ENCODE results near the gene TSHZ3. TPM values are rescaled to one million over a fixed set of nuclear protein-coding genes. Genes with fewer than 3 reads are reported as not detected.
A peak's percentile ranks its signal among the peaks of the same experiment; 100 is the strongest.

The TSHZ3 gene
- total RNA-seq, 4 donors from 2014 or later: 1.6 to 4.0 (median 3.5) TPM

DNA sequence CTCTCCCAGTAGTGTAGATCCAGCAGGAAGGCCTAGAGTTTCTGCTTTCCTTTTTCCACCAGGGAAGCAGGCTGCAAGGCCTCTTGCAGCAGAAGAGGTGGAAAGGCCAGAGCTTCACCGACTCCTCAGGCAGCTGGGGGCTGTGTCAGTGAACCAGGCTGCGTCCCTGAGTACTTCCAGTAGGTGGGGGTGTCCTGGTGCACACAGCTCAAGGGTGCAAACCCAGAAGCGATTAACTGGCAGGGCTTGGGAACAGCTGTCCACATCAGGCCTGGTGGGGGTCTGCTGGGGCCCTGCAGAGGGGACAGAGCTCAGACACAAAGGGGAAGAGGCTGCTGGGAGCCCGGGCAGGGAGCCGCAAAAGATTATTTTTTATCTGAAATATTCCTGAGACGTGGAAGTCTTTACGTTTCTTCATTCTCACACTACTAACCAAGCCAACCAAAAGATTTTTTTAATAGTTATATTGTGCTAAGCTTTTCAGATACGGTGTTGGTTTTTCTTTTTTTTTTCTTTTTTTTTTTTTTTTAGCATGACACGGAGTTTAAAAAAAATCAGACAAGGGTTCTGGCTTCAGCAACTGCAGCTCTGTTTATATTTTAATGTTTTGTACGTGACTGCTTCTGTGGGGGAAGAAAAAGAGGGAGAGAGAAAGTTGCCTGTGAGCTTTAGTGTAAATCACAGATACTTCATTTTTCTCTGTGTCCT lies 11.0 kb downstream of the TSHZ3 start:
- no peak for DNase-seq (ENCODE audit: low spot score in 2 of 2)
- intact Hi-C loops (cut with DNase I; ENCODE audit: low total_unique reads): no loop called here
- H3K4me3 ChIP-seq (ENCODE audit: low read depth, poor library complexity, severe bottlenecking): no peak overlapping the region
- TF ChIP-seq, protein P1, sequence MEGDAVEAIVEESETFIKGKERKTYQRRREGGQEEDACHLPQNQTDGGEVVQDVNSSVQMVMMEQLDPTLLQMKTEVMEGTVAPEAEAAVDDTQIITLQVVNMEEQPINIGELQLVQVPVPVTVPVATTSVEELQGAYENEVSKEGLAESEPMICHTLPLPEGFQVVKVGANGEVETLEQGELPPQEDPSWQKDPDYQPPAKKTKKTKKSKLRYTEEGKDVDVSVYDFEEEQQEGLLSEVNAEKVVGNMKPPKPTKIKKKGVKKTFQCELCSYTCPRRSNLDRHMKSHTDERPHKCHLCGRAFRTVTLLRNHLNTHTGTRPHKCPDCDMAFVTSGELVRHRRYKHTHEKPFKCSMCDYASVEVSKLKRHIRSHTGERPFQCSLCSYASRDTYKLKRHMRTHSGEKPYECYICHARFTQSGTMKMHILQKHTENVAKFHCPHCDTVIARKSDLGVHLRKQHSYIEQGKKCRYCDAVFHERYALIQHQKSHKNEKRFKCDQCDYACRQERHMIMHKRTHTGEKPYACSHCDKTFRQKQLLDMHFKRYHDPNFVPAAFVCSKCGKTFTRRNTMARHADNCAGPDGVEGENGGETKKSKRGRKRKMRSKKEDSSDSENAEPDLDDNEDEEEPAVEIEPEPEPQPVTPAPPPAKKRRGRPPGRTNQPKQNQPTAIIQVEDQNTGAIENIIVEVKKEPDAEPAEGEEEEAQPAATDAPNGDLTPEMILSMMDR (IDR thresholded peaks at IDR 0.05): no peak
- no peak for TF ChIP-seq POLR2A (IDR thresholded peaks at IDR 0.05)
- WGBS, 2 donors: 64 to 68% methylated on average over 10 of the region's 10 CpGs

DNA sequence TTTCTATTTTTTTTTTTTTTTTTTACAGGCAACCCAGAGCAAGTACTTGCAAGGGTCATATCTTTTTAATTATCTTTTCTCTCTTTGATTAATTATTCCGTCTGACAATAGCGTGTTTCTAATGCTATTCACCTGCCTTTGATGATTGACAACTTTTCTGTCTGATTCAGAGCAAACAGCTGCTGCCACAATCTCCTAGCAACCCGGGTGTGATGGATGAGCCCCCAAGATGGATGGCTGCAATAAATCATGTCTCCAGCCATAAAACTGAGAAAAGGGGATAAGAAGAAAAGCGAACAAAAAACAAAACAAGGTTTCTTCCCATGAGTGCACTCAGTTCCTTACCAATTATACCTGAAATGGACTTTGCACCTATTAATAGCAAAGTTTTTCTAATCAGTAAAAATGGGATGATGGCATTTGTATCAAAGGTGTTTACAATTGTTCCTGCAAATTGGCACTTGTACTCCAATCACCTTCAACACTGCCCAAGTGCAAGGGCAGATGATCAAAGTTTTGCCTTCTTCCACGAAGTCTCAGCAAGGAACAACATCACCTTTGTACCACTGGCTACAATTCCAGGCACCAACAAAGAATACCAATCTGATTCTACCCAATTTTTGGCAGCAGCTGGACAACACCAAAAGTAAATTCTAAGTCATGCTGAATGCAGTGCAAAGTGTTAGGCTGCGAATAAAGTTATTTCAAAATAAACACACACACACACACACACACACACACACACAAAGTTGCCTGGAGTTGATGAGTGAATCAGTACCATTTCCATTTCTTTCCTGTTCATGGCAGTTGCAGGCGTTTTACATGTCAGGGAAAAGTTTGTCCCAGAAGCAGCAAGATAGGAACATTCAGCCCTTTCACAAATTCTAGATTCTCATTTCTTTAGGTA lies 12.0 kb downstream of the TSHZ3 start:
- no peak overlapping the region for H3K4me3 ChIP-seq (ENCODE audit: low read depth, poor library complexity, severe bottlenecking)
- no peak for DNase-seq (ENCODE audit: low spot score in 2 of 2)
- WGBS, 2 donors: 86 to 89% methylated on average over 7 of the region's 7 CpGs
- intact Hi-C loops (cut with DNase I; ENCODE audit: low total_unique reads): no loop called here
- TF ChIP-seq, protein P1 (IDR thresholded peaks at IDR 0.05): no peak
- TF ChIP-seq POLR2A (IDR thresholded peaks at IDR 0.05): no peak

- peak in 1 of 2 donors; percentile 49 for DNase-seq (ENCODE audit: low spot score in 2 of 2)
- no peak for TF ChIP-seq POLR2A (IDR thresholded peaks at IDR 0.05)
- TF ChIP-seq, protein P1 (IDR thresholded peaks at IDR 0.05): no peak
- WGBS, 2 donors: 90% methylated on average over 6 of the region's 6 CpGs
- H3K4me3 ChIP-seq (ENCODE audit: low read depth, poor library complexity, severe bottlenecking): no peak overlapping the region
- intact Hi-C loops (cut with DNase I; ENCODE audit: low total_unique reads): no loop called here
Measured at GRCh38 chr19:31335716-31336115, 13.5 kb downstream of the TSHZ3 start.

DNA sequence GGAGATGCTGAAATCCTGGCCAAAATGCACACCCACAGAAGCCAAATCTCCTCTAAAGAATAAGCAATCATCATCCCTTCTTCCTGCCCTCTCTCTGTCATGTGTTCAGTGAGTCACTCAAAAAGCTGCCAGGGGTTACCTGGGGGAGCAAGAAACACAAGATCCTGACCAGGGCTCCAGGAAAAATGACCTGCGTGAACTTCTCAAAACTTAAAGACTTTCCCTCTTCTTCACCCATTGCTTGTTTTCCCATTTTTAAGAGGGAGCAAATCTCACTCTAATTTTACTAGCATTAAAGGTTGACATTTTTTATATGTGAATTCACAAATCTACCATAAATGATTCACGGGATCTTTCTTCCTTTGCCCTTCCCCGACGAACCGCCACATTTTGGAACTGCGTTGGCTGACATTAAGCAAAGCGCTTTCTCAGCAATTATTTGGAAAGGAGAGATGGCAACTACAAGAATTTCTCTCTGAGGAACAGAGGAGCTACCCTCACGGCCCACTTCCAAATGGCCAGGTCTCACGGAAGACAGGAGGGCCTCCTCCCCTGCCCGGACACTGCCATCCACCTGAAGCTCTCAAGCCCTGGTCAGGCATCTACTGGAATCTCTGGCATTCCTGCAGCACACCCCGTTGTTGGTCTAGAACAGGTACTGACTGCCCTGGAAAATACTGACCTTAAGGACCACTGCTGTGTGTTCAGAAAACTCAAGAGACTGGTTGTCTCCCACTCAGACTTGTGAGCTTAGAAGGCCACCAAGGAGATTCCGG lies 14.2 kb downstream of the TSHZ3 start:
- TF ChIP-seq, protein P1 (IDR thresholded peaks at IDR 0.05): no peak
- TF ChIP-seq POLR2A (IDR thresholded peaks at IDR 0.05): no peak
- peak in 1 of 2 donors; percentile 29 for DNase-seq (ENCODE audit: low spot score in 2 of 2)
- no peak overlapping the region for H3K4me3 ChIP-seq (ENCODE audit: low read depth, poor library complexity, severe bottlenecking)
- intact Hi-C loops (cut with DNase I; ENCODE audit: low total_unique reads): no loop called here
- 92 to 95% methylated on average over 12 of the region's 12 CpGs for WGBS, 2 donors

DNA sequence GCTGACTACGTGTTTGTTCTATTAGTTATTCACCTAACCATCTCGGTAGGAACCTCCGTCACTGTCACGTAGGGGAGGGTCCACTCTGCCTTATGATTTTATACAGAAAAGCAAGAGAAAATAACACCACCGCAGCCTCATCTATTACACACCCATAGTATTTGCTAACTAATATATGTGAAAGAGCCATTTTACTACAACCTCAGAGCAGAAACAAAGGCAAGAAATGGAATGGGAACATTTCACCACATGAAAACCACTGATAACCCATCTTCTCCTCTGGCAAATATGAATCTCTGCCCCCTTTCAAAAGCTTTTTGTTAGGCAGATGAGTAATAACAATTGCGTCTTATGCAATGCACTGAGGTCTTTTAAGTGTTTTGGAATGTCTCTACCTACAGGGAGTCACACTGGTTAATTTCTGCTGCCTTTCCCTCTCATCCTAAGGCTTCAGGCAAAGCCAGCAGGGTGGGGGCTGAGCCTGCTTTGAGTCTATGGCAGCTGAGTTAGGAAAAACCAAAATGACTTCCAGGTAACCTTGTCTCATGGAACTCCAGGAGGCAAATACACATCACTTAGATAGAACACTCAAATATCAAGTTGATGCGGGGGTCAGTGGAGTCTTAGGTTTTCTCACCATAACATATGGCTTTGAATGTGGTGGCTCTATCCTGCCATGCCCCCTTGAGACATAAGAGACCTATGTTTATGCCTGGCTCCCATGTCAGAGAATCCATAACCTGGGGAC lies 15.0 kb downstream of the TSHZ3 start:
- WGBS, 2 donors: 87% methylated on average over 7 of the region's 7 CpGs
- TF ChIP-seq, protein P1 (IDR thresholded peaks at IDR 0.05): no peak
- TF ChIP-seq POLR2A (IDR thresholded peaks at IDR 0.05): no peak
- no peak for DNase-seq (ENCODE audit: low spot score in 2 of 2)
- intact Hi-C loops (cut with DNase I; ENCODE audit: low total_unique reads): no loop called here
- no peak overlapping the region for H3K4me3 ChIP-seq (ENCODE audit: low read depth, poor library complexity, severe bottlenecking)

All from lower leg skin (tissue), 4 donors.